HG02938 (cell line): Measurements from ENCODE around the gene SREBF2.
"Not testable (repeated sequence)": the region's sequence is repeated elsewhere in the genome, so short reads cannot be mapped to it uniquely, and the experiment has no call there.

Experiments
- ATAC-seq: cut with Tn5 transposase; IDR thresholded peaks from one replicate; pipeline ENCODE4 v1.9.1; 2021; ENCODE audit warnings: mild to moderate bottlenecking, moderate library complexity; ENCODE audit not compliant: unreplicated experiment

The SREBF2 gene

GRCh38 chr22:41939981-41940831, 107.3 kb downstream of the SREBF2 start:
- peak; percentile 38 for ATAC-seq

DNA sequence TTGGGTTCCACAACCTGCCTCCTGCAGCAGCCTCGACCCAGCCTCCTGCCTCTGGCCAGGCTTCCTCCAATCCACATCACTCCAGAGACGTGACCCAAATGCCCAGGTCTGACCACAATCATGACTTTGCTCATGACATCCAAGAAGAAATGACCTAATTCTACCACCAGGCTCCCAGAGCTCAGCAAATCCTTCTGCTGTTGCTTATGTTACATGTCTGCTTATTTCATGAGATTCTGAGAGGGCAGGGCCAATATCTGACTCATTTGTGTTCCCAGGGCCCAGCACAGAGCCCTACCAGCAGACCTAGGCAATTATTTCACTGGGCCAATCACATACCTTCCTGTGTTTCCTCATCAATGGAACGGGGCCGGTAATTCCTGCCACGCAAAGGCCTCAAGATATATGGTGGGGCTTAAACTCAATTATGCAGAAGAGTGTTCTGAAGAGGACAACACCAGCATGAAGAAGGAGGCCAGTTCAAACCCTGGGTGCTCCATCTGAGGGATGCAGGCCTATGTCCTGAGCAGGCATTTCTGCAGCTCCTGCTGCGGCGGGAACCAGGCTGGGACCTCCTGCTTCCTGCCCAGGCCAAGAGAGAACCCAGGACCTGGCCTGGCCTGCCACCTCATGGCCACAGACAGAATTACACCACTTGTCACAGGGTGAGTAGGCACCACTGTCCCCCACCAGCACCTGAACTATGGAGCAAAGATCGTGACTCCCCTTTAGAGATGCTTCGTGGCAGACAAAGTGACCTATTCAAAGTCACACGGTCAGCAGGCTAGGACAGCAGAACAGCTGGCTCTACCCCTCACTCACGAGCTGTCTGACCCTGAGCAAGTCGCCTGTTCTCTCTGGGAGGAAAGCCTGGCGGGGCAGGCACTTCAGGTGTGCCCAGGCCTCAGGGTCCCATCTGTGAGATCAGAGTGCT, 108.2 kb downstream of the SREBF2 start:
- ATAC-seq, result peak; percentile 39

DNA sequence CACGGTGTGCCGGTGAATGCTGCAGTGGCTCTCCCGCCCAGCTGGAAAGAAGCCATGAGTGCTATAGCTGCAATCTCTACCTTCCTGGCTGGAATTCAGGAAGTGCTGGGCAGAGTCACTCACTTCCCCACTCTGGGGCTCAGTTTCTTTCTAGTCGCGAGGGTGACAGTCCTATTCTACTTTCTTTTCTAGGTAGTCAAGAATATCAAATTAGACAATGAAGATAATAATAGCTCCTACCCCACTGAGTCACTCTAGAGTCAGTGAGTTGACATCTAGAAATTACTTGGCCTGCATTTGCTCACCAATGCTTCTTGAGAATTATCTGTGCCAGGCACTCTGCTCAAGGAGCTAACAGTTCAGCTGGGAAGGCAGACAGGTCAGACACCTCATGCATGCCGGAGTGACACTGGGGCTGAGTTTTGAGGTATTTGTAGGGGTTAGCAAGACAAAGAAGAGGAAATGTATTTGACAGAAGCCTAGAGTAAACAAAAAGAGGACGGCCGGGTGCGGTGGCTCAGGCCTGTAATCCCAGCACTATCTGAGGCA, 110.8 kb downstream of the SREBF2 start:
- no peak for ATAC-seq

DNA sequence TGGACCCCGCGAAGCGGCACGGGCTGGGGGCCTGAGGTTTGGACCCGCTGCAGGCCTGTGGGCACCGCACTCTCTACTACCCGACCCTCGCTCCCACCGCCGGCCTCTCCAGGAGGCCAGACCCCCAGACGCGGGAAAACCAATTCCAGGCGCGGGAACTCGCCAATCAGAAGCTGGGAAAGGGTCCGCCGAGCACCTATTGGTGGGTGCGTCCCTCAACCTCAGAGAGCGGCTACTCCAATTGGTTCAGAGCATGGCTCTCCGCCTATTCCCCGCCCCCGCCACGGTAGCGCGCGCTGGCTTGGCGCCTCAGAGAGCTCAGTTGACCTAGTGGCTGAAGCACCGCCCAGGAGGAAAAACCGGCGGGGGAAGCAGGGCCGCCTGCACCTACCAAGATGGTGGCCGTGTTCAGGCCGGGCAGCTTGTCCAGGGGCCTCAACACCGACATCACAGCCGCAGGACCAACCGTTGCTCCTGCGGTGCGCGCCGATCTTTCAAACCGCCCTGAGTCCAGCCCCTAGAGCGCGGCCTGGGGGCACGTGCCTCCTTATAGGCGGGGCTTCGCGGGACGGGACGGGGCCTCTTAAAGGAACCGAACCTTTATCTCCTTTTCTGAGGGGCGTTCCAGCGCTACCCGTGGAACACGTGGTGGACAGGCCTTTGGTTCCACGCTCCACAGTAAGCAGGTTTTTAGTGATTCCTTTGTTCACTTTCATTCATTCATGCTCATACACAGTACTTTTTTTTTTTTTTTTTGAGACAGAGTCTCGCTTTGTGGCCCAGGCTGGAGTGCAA, 113.9 kb downstream of the SREBF2 start, which contains the start of gene CENPM:
TSS of gene CENPM (minus strand) at position 524 of the 795 bp plus-strand sequence. CDS start at position 448, 76 bp downstream.
- ATAC-seq, result peak; percentile 77

DNA sequence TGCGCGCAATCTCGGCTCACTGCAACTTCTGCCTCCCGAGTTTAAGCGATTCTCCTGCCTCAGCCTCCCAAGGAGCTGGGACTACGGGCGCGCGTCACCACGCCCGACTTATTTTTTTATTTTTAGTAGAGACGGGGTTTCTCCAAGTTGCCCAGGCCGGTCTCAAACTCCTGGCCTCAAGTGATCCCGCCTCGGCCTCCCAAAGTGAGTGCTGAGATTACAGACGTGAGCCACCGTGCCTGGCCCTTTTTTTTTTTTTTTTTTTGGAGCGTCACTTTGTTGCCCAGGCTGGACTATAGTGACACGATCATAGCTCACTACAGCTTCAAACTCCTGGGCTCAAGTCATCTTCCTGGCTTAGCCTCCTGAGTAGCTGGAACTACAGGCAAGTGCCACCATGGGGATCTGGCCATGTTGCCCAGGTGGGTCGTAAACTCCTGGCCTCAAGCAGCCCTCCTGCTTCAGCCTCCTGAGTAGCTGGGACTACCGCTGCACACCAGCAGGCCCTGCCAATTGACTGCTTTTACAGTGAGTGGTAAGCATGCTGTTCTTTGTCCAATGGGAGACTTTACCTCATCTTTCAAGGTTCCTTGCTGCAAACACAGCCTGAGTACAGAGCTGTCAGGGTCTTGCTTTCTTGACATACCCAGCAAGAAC, 114.6 kb downstream of the SREBF2 start:
- ATAC-seq, result no peak

GRCh38 chr22:41948142-41948541, 115.2 kb downstream of the SREBF2 start:
- no peak for ATAC-seq

- not testable (repeated sequence) for ATAC-seq
These were observed 116.0 kb downstream of the SREBF2 start for GRCh38 chr22:41948928-41949296.

DNA sequence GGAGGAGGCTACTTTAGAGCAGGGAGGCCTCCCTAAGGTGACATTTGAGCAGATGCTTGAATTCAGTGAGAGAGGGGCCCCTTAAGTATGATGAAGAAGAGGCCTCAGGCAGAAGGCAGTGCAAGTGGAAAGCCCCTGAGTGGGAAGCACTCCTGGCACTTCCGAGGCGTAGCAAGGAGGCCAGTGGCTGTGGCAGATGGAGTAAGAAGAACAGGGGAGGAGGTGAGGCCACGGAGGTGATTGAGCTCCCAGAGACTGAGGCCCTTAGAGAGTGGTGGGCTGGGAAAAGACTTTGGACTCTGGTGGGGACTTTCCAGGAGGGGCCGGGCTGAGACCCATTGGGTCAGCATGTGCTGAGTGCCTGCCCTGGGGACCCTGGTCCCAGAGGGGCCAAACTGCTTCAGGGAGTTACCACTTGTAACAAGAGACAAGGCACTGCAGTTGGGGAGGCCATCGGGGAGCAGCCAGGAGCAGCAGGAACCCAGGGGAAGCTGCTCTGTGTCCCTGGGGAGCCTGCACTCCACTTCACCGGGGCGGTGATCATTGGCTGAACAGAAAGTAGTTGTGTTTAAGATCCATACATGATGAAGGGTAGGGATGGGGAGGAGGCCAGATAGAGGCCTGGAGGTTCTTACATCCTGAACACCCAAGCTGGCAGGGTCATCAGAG, 116.5 kb downstream of the SREBF2 start:
- ATAC-seq, result no peak

DNA sequence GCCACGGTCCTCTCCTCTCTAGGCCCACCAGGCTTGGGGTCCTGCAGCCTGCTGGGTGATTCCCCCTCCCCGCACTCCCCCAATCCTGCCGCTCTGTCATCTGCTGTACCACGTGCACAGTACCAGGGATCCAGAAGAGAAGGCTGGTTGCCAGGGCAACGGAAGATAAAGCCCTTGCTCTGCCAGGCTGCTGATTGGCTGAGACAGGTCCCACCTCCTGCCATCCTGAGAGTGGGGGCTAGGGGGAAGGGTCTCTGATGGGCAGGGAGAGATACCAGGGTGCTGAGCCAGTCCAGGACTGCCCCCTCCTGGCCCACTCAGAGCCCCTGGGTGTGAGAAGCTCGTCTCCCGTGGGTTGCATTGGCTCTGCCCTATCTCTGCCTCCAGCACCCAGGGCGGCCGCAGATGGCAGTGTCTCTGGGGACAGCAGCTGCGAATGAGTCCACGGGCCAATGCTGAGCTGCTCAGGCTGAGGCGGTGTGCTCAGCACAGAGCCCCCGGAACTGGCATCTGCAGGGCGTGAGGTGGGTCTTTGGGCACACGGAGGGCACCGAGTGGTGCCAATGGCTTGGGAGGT, 119.1 kb downstream of the SREBF2 start, which contains the start of gene SMIM45:
TSS of gene SMIM45 (plus strand) at position 253 of the 577 bp plus-strand sequence.
- no peak for ATAC-seq

DNA sequence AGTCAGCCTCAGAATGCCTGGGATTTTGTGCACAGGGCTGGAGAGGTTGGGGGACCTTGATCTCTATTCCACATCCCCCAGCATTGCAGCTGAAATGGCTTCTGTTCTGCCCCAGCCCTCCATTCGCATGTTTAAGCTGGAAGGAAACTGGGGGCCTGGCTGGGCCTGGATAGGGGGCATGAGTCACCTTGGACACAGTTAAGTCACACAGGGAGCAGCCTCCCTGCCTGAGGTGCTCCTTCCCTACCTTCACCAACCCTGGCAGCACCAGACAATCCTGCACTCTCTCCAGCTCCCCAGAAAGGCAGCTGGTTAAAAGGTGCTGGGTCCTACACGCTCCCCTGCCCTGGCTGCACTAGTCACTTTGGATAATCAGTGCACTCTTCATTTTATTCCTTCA, 119.8 kb downstream of the SREBF2 start:
- ATAC-seq, result no peak
